Measurements from ENCODE around the gene KIF5C.

DNA sequence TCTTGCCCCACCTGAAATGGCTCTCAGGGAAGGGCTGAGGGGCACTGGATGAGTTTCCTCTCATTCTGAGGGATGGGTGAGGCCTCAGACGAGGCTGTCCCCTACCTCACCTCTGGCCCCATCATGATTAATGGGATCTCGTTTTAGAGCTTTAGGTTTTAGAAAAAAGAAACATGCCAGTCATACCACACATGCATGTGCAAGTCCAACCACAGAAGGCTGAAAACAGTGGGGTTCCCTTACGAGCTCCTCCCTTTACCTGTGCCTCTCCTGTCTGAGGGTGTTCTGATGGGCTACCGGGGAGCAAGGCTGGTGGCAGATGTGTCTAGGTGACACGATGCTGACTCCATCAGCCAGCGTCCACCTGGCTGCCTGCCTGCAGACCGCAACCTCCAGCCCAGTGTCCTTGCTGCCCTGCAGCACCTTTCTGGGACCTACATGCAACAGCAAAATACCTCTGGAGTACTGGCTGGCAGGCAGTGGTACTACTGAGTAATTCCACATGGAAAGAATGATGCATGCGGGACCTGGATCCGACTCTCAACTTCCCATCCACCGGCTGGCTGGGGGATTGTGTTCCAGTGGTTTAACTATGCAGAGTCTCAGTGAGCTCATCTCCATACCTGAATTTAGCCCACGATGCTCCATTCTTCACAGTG lies 154.4 kb downstream of the KIF5C start:
- TF ChIP-seq, protein P1, sequence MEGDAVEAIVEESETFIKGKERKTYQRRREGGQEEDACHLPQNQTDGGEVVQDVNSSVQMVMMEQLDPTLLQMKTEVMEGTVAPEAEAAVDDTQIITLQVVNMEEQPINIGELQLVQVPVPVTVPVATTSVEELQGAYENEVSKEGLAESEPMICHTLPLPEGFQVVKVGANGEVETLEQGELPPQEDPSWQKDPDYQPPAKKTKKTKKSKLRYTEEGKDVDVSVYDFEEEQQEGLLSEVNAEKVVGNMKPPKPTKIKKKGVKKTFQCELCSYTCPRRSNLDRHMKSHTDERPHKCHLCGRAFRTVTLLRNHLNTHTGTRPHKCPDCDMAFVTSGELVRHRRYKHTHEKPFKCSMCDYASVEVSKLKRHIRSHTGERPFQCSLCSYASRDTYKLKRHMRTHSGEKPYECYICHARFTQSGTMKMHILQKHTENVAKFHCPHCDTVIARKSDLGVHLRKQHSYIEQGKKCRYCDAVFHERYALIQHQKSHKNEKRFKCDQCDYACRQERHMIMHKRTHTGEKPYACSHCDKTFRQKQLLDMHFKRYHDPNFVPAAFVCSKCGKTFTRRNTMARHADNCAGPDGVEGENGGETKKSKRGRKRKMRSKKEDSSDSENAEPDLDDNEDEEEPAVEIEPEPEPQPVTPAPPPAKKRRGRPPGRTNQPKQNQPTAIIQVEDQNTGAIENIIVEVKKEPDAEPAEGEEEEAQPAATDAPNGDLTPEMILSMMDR (IDR thresholded peaks at IDR 0.05): no peak
- no peak for TF ChIP-seq POLR2A (IDR thresholded peaks at IDR 0.05)

Measured in breast epithelium (tissue), 3 donors.